SK-N-DZ (cell line): ENCODE results near the gene PRMT7.
"Not testable (repeated sequence)": the region's sequence is repeated elsewhere in the genome, so short reads cannot be mapped to it uniquely, and the experiment has no call there.

Experiments used
- DNase-seq: peaks from one replicate; pipeline ENCODE4 v3.0.0-alpha.2; 2015; ENCODE audit warnings: low spot score

Gene PRMT7

GRCh38 chr16:68283346-68283745 lies 27.5 kb upstream of the PRMT7 start:
- no peak for DNase-seq

GRCh38 chr16:68283801-68284598 lies 26.8 kb upstream of the PRMT7 start:
- no peak for DNase-seq

- no peak for DNase-seq
Observed at GRCh38 chr16:68284847-68285246, 26.0 kb upstream of the PRMT7 start.

- DNase-seq: no peak
Observed at GRCh38 chr16:68285683-68286082, 25.1 kb upstream of the PRMT7 start.

- no peak for DNase-seq
Observed at GRCh38 chr16:68286153-68287074, 24.4 kb upstream of the PRMT7 start.

- no peak for DNase-seq
Observed at GRCh38 chr16:68287276-68288251, 23.3 kb upstream of the PRMT7 start.

- no peak for DNase-seq
Observed at GRCh38 chr16:68288252-68288650, 22.6 kb upstream of the PRMT7 start.

GRCh38 chr16:68288796-68289195 lies 22.0 kb upstream of the PRMT7 start:
- DNase-seq: not testable (repeated sequence)

- DNase-seq: no peak
Observed at GRCh38 chr16:68289202-68289601, 21.6 kb upstream of the PRMT7 start.

- no peak for DNase-seq
Observed at GRCh38 chr16:68289621-68290329, 21.0 kb upstream of the PRMT7 start.

- no peak for DNase-seq
Observed at GRCh38 chr16:68290450-68290849, 20.4 kb upstream of the PRMT7 start.

- no peak for DNase-seq
Observed at GRCh38 chr16:68291227-68291626, 19.6 kb upstream of the PRMT7 start.

GRCh38 chr16:68292425-68292824 lies 18.4 kb upstream of the PRMT7 start:
- no peak for DNase-seq

GRCh38 chr16:68296291-68296690 lies 14.5 kb upstream of the PRMT7 start:
- no peak for DNase-seq

- DNase-seq: no peak
Observed at GRCh38 chr16:68296693-68297092, 14.1 kb upstream of the PRMT7 start.

- no peak for DNase-seq
Observed at GRCh38 chr16:68297908-68298307, 12.9 kb upstream of the PRMT7 start.

GRCh38 chr16:68298312-68298711 lies 12.5 kb upstream of the PRMT7 start:
- DNase-seq: no peak

GRCh38 chr16:68298907-68299561 lies 11.8 kb upstream of the PRMT7 start:
- DNase-seq: no peak

GRCh38 chr16:68299571-68300453 lies 11.0 kb upstream of the PRMT7 start:
- DNase-seq: peak; percentile 77
